SJCRH30 (cell line): Measurements from ENCODE around the gene ST6GALNAC3. TPM values are rescaled to one million over a fixed set of nuclear protein-coding genes. Genes with fewer than 3 reads are reported as not detected.
A peak's percentile ranks its signal among the peaks of the same experiment; 100 is the strongest.

Experiments
- DNase-seq, 2 experiments: peaks; one replicate each; pipeline ENCODE4 v3.0.0-alpha.2; 2015 to 2020
- H3K27ac ChIP-seq: fragments of 250-450 bp; sonication (Bioruptor Pico); 2 replicates; pipeline ENCODE4 v1.5.1; 2020; ENCODE audit warnings: mild to moderate bottlenecking, moderate library complexity
- H3K27me3 ChIP-seq: fragments of 250-450 bp; sonication (Bioruptor Pico); 2 replicates; pipeline ENCODE4 v1.5.1; 2020; ENCODE audit warnings: mild to moderate bottlenecking, moderate library complexity
- H3K36me3 ChIP-seq: fragments of 250-450 bp; sonication (Bioruptor Pico); 2 replicates; pipeline ENCODE4 v1.5.1; 2020; ENCODE audit warnings: mild to moderate bottlenecking, moderate library complexity
- H3K4me1 ChIP-seq: fragments of 250-450 bp; sonication (Bioruptor Pico); 2 replicates; pipeline ENCODE4 v1.5.1; 2020; ENCODE audit warnings: mild to moderate bottlenecking, moderate library complexity
- H3K4me3 ChIP-seq: fragments of 250-450 bp; sonication (Bioruptor Pico); 2 replicates; pipeline ENCODE4 v1.5.1; 2020; ENCODE audit warnings: mild to moderate bottlenecking, moderate library complexity
- H3K9me3 ChIP-seq: fragments of 250-450 bp; sonication (Bioruptor Pico); replicated peaks from 2 replicates; pipeline ENCODE4 v1.5.1; 2020; ENCODE audit warnings: mild to moderate bottlenecking, moderate library complexity
- total RNA-seq: library from RNA; depleted of rRNA; stranded (reverse); fragments of >200 nt; shearing (Covaris generic); gene quantifications from 2 replicates; pipeline ENCODE4 v1.2.3, GENCODE V29; 2014

The ST6GALNAC3 gene
- total RNA-seq, 1 experiment from 2014 or later = 6.4 TPM

DNA sequence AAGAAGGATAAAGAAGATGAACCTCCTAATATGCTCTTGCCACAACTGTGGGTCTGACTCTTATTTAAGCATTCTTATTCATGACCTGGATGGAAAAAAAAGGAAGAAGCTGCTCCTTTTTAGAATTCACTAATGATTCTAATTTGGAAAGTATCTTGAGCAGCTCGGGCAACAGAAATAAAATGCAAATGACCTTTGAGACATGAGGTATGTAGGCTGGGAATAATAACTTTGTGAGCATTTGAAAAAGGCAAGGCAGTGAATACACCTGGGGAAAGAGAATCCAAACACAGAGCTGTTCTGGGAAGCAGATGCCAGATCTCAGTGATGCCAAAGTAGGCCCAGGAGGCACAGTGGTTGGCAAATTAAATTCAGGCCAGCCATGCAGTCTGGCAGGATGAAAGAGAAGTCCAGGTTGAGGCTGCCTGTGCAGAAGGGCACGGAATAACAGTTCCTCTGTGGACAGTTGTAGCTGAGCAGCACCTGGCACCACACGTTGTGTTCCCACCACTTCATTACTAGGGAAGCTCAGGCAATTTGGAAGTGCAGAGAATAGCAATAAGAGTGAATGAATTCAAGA is 471.9 kb downstream of the ST6GALNAC3 start:
- no peak for DNase-seq
- no peaks in the 10 kb centered on the region for H3K36me3 ChIP-seq

GRCh38 chr1:76547916-76548315 is 473.4 kb downstream of the ST6GALNAC3 start:
- no peaks in the 10 kb centered on the region for H3K36me3 ChIP-seq
- H3K4me1 ChIP-seq = no peaks in the 10 kb centered on the region
- DNase-seq = no peak
- no peak overlapping the region for H3K4me3 ChIP-seq
- H3K27me3 ChIP-seq = no peaks in the 10 kb centered on the region
- no peak overlapping the region for H3K27ac ChIP-seq
- H3K9me3 ChIP-seq = no peaks in the 10 kb centered on the region

More for the DNA sequence above, 471.9 kb downstream of the ST6GALNAC3 start:
- H3K4me3 ChIP-seq = no peak overlapping the region
- no peaks in the 10 kb centered on the region for H3K27me3 ChIP-seq
- H3K27ac ChIP-seq = no peak overlapping the region
- H3K4me1 ChIP-seq = peaks cover 11% of the 10 kb centered on the region
- H3K9me3 ChIP-seq = no peaks in the 10 kb centered on the region

DNA sequence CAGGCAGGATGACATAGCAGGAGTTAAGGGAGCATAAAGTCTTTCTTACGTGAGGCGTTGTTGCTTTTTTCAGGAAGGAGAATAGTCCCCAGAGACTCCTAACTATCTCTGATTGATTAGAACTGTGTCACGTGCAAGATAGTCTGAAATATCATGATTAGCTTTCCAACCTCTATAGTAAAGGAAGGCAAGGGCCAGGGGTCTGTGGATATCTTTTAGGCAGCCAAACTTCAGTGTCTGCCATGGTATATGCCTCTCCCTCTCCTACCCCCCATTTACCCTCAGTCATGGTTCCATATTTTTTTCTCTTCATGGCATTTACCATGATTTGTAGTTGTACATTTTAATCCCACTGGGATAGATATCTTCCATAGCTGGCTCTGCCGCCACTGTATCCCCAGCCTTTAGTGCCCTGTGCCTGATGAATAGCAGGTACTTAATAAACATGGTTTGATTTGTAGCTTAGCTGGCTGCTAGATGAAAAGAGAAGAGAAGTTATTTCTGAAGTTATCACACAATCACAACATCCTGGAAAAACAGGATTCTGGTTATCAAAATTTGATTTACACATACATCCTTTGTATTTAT is 474.1 kb downstream of the ST6GALNAC3 start:
- DNase-seq = no peak
- Histone ChIP-seq H3K9me3 (no peaks in the 10 kb centered on the region), H3K36me3 (no peaks in the 10 kb centered on the region), H3K27me3 (no peaks in the 10 kb centered on the region), H3K4me3 (no peak overlapping the region), H3K27ac (no peak overlapping the region), H3K4me1 (no peaks in the 10 kb centered on the region)

DNA sequence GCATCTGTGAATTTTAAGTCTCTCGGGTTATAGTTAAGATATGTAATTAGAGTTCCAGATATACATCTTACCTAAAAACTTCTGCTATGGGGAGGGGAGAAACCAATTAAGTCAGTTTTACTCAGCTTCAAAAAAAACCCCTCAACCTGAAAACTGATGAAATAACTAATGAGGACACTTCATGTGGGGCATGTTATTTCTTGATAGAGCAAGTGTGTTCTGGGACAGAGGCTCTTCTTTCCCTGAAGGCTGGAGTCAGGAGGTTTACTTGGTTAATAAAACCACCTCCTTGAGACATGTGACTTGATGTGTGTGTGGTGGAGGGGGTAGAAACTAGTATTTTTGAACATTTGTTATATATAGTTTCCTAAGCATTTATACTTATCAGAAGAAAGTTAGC is 479.7 kb downstream of the ST6GALNAC3 start:
- DNase-seq = no peak
- no peak overlapping the region for H3K4me3 ChIP-seq
- no peaks in the 10 kb centered on the region for H3K36me3 ChIP-seq
- H3K27ac ChIP-seq = no peak overlapping the region
- no peaks in the 10 kb centered on the region for H3K4me1 ChIP-seq
- no peaks in the 10 kb centered on the region for H3K9me3 ChIP-seq
- H3K27me3 ChIP-seq = no peaks in the 10 kb centered on the region

GRCh38 chr1:76562292-76562691 is 487.7 kb downstream of the ST6GALNAC3 start:
- DNase-seq = no peak
- Histone ChIP-seq H3K4me3 (no peak overlapping the region), H3K27me3 (no peaks in the 10 kb centered on the region)

DNA sequence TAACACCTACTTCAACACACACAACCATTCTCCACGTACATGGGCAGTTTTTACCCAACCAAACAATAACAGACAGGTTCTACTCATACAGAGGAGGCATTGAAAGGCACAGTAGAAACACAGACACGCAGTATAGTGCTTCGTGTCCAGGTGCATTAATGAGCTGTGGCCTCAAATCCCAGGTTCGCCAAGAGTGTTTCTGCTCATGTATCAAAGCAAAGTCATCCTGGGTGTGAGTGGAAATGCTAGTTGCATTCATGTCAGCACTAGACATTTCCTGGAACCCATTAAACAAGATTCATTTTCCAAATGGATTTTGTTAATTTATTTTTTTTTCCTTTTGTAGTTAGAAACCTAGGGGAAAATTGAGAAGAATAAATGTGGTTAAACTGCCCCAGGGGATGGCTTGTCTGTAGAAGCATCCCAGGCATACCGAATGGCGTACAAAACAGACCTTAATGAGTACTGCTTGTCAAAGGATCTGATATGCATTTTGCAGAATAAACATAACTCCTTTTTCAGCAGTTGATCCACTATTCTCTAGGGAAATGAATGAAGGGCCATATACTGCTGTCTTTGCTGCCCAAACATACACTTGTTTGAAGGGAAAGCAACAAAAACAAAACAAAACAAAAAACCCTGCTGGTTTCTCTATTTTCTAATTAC is 494.2 kb downstream of the ST6GALNAC3 start:
- Histone ChIP-seq H3K9me3 (no peaks in the 10 kb centered on the region), H3K4me1 (no peaks in the 10 kb centered on the region), H3K36me3 (no peaks in the 10 kb centered on the region), H3K27ac (no peak overlapping the region), H3K4me3 (no peak overlapping the region), H3K27me3 (no peaks in the 10 kb centered on the region)
- no peak for DNase-seq

More at GRCh38 chr1:76562292-76562691, 487.7 kb downstream of the ST6GALNAC3 start:
- no peaks in the 10 kb centered on the region for H3K9me3 ChIP-seq
- no peaks in the 10 kb centered on the region for H3K4me1 ChIP-seq
- H3K27ac ChIP-seq = no peak overlapping the region
- no peaks in the 10 kb centered on the region for H3K36me3 ChIP-seq

DNA sequence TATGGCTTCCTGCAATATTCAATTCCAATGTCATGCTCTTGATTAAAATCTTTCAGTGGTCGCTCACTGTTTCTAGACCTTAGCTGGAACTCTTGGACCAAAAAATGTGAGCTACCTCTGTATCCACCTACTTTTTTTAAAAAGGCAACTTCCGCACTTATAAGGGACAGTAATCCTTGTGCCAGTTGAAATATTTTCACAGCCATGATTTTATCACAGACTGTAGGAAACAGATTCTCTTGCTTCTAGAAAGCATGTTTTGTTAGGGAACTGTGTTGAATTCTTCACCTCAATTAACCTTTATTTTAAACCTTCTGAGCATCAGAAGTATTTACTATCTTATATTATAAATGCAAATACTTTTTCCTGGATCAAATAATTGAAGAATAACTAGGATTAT is 496.7 kb downstream of the ST6GALNAC3 start:
- no peaks in the 10 kb centered on the region for H3K9me3 ChIP-seq
- no peaks in the 10 kb centered on the region for H3K4me1 ChIP-seq
- no peak overlapping the region for H3K4me3 ChIP-seq
- H3K36me3 ChIP-seq = no peaks in the 10 kb centered on the region
- H3K27me3 ChIP-seq = no peaks in the 10 kb centered on the region
- DNase-seq = no peak
- no peak overlapping the region for H3K27ac ChIP-seq

DNA sequence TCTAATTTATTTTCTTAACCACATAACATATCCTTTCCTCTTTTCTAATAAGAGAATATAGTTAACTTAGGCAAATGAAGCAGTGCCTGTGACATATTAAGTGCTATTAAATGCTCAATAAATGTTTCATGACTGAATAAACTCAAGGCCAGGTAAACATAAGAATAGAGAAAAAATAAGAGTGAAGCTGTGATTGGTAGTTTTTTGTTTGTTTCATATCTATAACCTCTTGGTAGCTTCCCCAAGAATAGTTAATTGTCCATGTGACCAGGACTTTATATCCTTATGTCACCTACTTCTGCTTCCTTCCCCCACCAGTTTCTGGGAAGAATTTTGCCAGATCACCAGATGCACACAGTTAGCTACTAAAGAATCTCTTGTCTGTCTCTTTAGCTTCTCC is 497.7 kb downstream of the ST6GALNAC3 start:
- Histone ChIP-seq H3K9me3 (no peaks in the 10 kb centered on the region), H3K4me1 (no peaks in the 10 kb centered on the region), H3K36me3 (no peaks in the 10 kb centered on the region), H3K27me3 (no peaks in the 10 kb centered on the region), H3K27ac (no peak overlapping the region), H3K4me3 (no peak overlapping the region)
- no peak for DNase-seq

- Histone ChIP-seq H3K27ac (no peak overlapping the region), H3K4me1 (0 out of 2 replicates have a peak, but pooled peaks cover under 1% of the 10 kb centered on the region), H3K9me3 (no peaks in the 10 kb centered on the region), H3K4me3 (no peak overlapping the region), H3K36me3 (no peaks in the 10 kb centered on the region), H3K27me3 (no peaks in the 10 kb centered on the region)
- no peak for DNase-seq
Measured at GRCh38 chr1:76576876-76577524, 502.5 kb downstream of the ST6GALNAC3 start.

DNA sequence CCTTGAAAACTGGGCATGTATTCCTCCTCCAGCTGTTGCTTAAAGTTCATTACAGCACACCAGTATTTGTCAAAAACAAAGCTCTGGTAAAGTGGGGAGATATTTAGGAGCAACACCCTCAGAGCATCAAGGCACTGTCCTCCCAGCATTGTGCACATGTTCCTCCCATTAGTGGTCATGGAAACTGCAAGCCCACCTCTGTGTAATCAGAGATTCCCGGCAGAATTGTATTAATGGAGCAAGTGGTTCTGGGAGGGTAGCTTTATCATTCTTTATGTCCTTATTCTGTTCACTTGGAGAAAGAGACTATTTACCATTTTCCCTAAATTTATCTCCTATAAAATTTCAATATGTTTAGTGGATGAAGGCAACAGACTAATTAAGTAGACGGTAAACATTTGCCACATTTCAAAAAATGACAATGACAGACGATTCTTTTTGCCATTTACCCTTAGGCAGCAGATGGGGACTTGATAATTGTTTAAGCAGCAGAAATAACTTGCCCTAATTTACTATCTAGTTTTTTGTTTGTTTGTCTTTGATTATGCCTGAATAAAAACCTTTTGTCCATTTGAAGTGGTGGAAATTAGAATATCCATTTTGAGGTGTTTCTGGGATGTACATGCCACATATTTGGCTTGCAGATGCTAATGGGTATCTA is 503.1 kb downstream of the ST6GALNAC3 start:
- no peak overlapping the region for H3K27ac ChIP-seq

GRCh38 chr1:76580206-76580605 is 505.7 kb downstream of the ST6GALNAC3 start:
- peaks cover 29% of the 10 kb centered on the region for H3K4me1 ChIP-seq
- no peak for DNase-seq
- H3K27ac ChIP-seq = no peak overlapping the region

More for the DNA sequence above, 503.1 kb downstream of the ST6GALNAC3 start:
- no peaks in the 10 kb centered on the region for H3K27me3 ChIP-seq
- peaks cover 7% of the 10 kb centered on the region for H3K4me1 ChIP-seq
- no peaks in the 10 kb centered on the region; the same call in 1 of the 2 replicates for H3K9me3 ChIP-seq
- H3K36me3 ChIP-seq = no peaks in the 10 kb centered on the region
- H3K4me3 ChIP-seq = no peak overlapping the region
- DNase-seq = no peak

GRCh38 chr1:76581712-76582111 is 507.2 kb downstream of the ST6GALNAC3 start:
- Histone ChIP-seq H3K27ac (no peak overlapping the region), H3K36me3 (no peaks in the 10 kb centered on the region), H3K4me1 (peaks cover 29% of the 10 kb centered on the region), H3K4me3 (no peak overlapping the region), H3K9me3 (no peaks in the 10 kb centered on the region; the same call in 1 of the 2 replicates), H3K27me3 (no peaks in the 10 kb centered on the region)
- DNase-seq = no peak

More at GRCh38 chr1:76580206-76580605, 505.7 kb downstream of the ST6GALNAC3 start:
- Histone ChIP-seq H3K36me3 (no peaks in the 10 kb centered on the region), H3K4me3 (no peak overlapping the region), H3K27me3 (no peaks in the 10 kb centered on the region), H3K9me3 (no peaks in the 10 kb centered on the region; the same call in 1 of the 2 replicates)

- H3K4me3 ChIP-seq = no peak overlapping the region
- no peaks in the 10 kb centered on the region for H3K27me3 ChIP-seq
- H3K4me1 ChIP-seq = peaks cover 29% of the 10 kb centered on the region
- no peaks in the 10 kb centered on the region for H3K36me3 ChIP-seq
- DNase-seq = peak in 1 of 2 experiments; percentile 71
- no peaks in the 10 kb centered on the region; the same call in 1 of the 2 replicates for H3K9me3 ChIP-seq
- peak overlapping the region; percentile 80 for H3K27ac ChIP-seq
Measured at GRCh38 chr1:76583235-76583868, 508.8 kb downstream of the ST6GALNAC3 start.

DNA sequence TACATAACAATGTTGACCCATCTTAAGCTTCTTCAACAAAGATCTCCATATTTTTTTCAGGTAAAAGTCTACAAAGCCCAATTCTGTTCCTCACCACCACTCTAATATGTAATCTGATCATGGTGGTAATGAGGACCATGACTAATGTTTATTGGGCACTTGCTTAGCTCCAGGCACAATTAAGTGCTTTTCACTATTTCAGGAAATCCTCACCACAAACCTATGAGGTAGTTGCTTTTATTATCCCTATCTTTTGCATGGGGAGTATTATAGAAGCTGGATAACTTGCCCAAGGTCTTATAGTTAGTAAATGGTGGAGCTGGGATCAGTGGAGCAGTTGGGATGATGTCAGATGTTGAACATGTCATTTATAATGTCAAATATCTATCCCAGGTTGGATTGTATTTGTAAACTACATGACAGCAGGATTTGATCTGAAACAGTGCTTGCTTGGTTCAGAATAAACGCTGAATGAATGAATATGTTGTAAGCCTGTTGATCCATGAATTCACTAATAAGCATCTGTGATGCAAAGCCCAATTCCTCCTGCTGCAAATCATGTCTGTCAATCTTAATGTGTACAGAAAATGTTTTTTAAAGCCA is 509.4 kb downstream of the ST6GALNAC3 start:
- Histone ChIP-seq H3K4me3 (no peak overlapping the region), H3K36me3 (no peaks in the 10 kb centered on the region), H3K9me3 (no peaks in the 10 kb centered on the region; the same call in 1 of the 2 replicates), H3K27ac (peak overlapping the region; percentile 80), H3K27me3 (no peaks in the 10 kb centered on the region), H3K4me1 (peaks cover 29% of the 10 kb centered on the region)
- DNase-seq = peak; percentile 42 to 89
